Stimulated activated naive CD8-positive, alpha-beta T cell treated with anti-CD3 and anti-CD28 coated beads, Interleukin-15, Interleukin-2, amounts not matched to agents 100 ng/mL and 50 ng/mL, for 24 hours (primary cell): ENCODE data around the gene MUC4.
"Not testable (repeated sequence)": the region's sequence is repeated elsewhere in the genome, so short reads cannot be mapped to it uniquely, and the experiment has no call there.

Experiments used
- H3K27ac Mint-ChIP-seq: one replicate; pipeline ENCODE4 v1.8.0; 2021; ENCODE audit warnings: mild to moderate bottlenecking, mixed read lengths
- H3K27me3 Mint-ChIP-seq: one replicate; pipeline ENCODE4 v1.8.0; 2021; ENCODE audit warnings: mixed read lengths
- H3K36me3 Mint-ChIP-seq: one replicate; pipeline ENCODE4 v1.8.0; 2021; ENCODE audit warnings: low read depth, mixed read lengths
- H3K4me1 Mint-ChIP-seq: one replicate; pipeline ENCODE4 v1.8.0; 2021; ENCODE audit warnings: low read depth, mixed read lengths
- H3K4me3 Mint-ChIP-seq: one replicate; pipeline ENCODE4 v1.8.0; 2021; ENCODE audit warnings: mild to moderate bottlenecking, mixed read lengths
- H3K9me3 Mint-ChIP-seq: one replicate; pipeline ENCODE4 v1.8.0; 2021; ENCODE audit warnings: mixed read lengths

MUC4 gene

GRCh38 chr3:195809291-195809785 lies 2.4 kb downstream of the MUC4 start:
- Mint-ChIP-seq H3K27ac (no peak overlapping the region), H3K36me3 (no peaks in the 10 kb centered on the region), H3K4me1 (peaks cover 11% of the 10 kb centered on the region), H3K4me3 (no peak overlapping the region), H3K27me3 (peaks cover 11% of the 10 kb centered on the region), H3K9me3 (no peaks in the 10 kb centered on the region)

DNA sequence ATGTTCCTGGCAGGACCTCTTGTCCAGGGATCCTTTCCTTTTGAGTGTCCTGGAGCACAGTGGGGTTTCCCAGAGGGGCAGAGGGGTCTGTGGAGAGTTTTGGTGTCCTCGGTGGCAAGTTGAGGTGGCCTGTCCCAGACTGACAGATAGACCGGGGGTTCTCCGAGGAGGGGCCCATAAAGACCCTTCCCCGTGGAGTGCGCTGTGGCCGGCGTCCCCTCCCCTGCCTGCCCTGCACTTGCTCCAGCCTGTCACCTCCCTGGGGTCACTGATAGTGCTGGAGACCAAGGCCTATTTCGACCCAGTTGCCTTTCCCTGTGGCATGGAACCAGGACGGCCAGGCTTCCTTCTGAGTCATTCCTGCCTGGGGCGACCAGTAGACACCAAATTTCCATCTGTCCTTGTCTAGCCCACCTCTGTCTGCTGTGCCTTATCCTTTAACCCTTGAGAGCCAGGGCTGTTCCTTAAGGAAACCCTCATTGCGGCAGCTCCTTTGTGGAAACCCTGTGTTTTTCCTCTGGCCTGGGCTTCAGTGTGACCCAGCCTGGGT lies 2.9 kb downstream of the MUC4 start:
- Mint-ChIP-seq H3K9me3 (no peaks in the 10 kb centered on the region), H3K27me3 (peaks cover 11% of the 10 kb centered on the region), H3K27ac (no peak overlapping the region), H3K36me3 (no peaks in the 10 kb centered on the region), H3K4me1 (peaks cover 16% of the 10 kb centered on the region), H3K4me3 (no peak overlapping the region)

- no peaks in the 10 kb centered on the region for H3K9me3 Mint-ChIP-seq
- no peaks in the 10 kb centered on the region for H3K36me3 Mint-ChIP-seq
- H3K27ac Mint-ChIP-seq, result no peak overlapping the region
- H3K4me3 Mint-ChIP-seq, result no peak overlapping the region
- peaks cover 18% of the 10 kb centered on the region for H3K27me3 Mint-ChIP-seq
- H3K4me1 Mint-ChIP-seq, result peaks cover 28% of the 10 kb centered on the region
Observed at GRCh38 chr3:195807681-195808121, 4.0 kb downstream of the MUC4 start.

DNA sequence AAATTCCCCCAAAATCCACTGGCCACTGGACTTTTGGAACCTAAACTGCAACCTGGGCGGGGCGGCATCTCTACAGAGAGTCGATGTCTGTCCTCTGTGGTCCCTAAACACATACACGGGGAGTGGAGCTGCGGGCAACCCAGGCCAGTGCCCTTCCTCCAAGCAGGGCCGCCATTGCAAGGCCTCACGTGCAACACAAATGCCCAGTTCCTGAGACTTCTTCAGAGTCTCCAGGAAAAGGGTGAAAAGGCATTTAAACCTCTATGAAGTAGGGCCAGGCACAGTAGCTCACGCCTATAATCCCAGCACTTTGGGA lies 4.9 kb downstream of the MUC4 start:
- Mint-ChIP-seq H3K4me3 (no peak overlapping the region), H3K27ac (no peak overlapping the region), H3K27me3 (peaks cover 22% of the 10 kb centered on the region), H3K9me3 (no peaks in the 10 kb centered on the region), H3K4me1 (peaks cover 36% of the 10 kb centered on the region), H3K36me3 (no peaks in the 10 kb centered on the region)

GRCh38 chr3:195806211-195806915 lies 5.4 kb downstream of the MUC4 start:
- peaks cover 37% of the 10 kb centered on the region for H3K4me1 Mint-ChIP-seq
- H3K36me3 Mint-ChIP-seq, result no peaks in the 10 kb centered on the region
- H3K4me3 Mint-ChIP-seq, result no peak overlapping the region
- H3K9me3 Mint-ChIP-seq, result no peaks in the 10 kb centered on the region
- no peak overlapping the region for H3K27ac Mint-ChIP-seq
- peaks cover 25% of the 10 kb centered on the region for H3K27me3 Mint-ChIP-seq

DNA sequence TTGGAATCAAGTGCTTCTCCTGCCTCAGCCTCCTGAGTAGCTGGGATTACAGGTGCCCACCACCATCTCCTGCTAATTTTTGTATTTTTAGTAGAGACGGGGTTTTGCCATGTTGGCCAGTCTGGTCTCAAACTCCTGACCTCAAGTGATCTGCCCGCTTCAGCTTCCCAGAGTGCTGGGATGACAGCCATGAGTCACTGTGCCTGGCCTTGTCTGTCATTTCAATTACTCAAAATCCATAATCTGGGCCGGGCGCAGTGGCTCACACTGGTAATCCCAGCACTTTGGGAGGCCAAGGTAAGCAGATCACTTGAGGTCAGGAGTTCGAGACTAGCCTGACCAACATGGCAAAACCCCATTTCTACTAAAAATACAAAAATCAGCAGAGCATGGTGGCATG lies 6.1 kb downstream of the MUC4 start:
- H3K4me1 Mint-ChIP-seq, result peaks cover 37% of the 10 kb centered on the region
- peaks cover 26% of the 10 kb centered on the region for H3K27me3 Mint-ChIP-seq
- H3K4me3 Mint-ChIP-seq, H3K9me3 Mint-ChIP-seq, H3K36me3 Mint-ChIP-seq, H3K27ac Mint-ChIP-seq: not testable (repeated sequence)

DNA sequence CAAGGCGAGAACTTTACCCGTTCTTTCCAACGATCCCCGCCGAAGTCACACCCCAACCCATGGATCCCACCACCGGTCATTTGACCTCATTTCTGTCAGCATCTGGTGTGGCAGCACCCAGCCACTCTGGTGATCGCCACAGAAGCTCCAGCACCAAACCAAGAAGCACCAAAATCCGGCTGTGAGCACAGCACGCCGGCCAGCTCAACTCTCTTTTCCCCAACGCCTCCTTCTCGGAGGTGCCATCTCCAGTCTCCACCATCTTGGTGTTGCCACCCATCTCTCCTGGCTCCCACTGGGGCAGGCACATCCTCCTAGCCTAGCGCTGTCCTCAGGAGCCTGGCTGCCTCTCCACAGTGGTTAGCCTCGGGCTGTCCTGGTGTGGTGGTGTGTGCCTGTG lies 6.5 kb downstream of the MUC4 start:
- peaks cover 29% of the 10 kb centered on the region for H3K27me3 Mint-ChIP-seq
- H3K9me3 Mint-ChIP-seq, result no peaks in the 10 kb centered on the region
- no peak overlapping the region for H3K4me3 Mint-ChIP-seq

DNA sequence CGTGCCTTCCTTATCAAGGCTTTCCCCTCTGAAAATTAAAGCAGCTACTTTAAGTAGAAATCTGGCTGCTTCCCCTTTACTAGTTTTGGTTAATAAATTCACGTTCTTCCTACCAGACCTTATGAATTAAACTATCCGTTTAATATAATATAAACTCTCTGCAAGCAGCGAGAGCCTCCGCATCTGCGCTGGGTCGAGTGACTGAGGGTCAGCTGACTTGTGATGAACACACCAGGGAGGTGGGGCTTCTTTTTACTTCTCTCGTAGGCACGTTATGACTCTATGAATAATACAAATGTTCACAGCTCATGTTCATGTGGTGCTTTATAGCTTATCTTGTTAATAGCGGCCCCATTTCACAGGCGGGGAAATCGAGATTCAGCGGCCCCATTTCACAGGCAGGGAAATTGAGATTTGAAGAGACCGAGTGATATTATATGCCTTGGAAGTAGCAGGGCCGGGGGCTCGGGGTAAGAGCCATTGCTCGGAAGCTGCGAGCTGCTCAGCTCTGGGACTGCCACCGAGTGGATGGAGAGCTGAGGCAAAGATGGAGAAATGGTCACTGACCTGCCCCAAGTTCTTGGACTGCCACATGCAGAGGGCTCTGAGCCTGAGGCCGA lies 8.3 kb downstream of the MUC4 start:
- Mint-ChIP-seq H3K27me3 (peaks cover 29% of the 10 kb centered on the region), H3K4me3 (no peak overlapping the region), H3K27ac (no peak overlapping the region), H3K9me3 (no peaks in the 10 kb centered on the region), H3K4me1 (peaks cover 37% of the 10 kb centered on the region), H3K36me3 (no peaks in the 10 kb centered on the region)

More for the DNA sequence above, 6.5 kb downstream of the MUC4 start:
- Mint-ChIP-seq H3K27ac (peak overlapping the region; percentile 60), H3K36me3 (no peaks in the 10 kb centered on the region), H3K4me1 (peaks cover 37% of the 10 kb centered on the region)

GRCh38 chr3:195802795-195803194 lies 8.9 kb downstream of the MUC4 start:
- Mint-ChIP-seq H3K36me3 (no peaks in the 10 kb centered on the region), H3K4me3 (no peak overlapping the region), H3K27ac (no peak overlapping the region), H3K4me1 (peaks cover 37% of the 10 kb centered on the region), H3K9me3 (no peaks in the 10 kb centered on the region), H3K27me3 (peaks cover 29% of the 10 kb centered on the region)

DNA sequence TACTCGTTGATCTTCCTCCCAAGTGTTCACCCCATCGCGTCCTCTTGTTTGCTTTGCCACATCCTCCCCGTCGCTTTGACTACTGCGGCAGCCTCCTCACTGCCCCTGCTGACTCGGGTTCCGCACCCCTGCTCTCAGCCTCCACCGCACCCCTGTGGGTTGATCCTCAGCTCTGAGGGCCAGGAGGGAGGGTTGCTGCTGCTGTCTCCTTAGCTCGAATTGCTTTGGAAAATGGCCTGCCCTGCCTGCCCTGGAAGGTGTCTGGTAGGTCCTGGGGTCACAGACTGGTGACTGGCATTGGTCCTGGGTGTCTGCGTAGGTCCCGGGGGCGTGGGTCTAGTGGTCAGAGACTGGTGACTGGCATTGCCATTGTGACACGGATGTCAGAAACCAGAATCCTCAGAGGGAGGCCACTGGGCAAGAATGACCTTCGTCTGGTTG lies 9.4 kb downstream of the MUC4 start:
- no peak overlapping the region for H3K4me3 Mint-ChIP-seq
- peaks cover 37% of the 10 kb centered on the region for H3K4me1 Mint-ChIP-seq
- peak overlapping the region; percentile 24 for H3K27ac Mint-ChIP-seq

DNA sequence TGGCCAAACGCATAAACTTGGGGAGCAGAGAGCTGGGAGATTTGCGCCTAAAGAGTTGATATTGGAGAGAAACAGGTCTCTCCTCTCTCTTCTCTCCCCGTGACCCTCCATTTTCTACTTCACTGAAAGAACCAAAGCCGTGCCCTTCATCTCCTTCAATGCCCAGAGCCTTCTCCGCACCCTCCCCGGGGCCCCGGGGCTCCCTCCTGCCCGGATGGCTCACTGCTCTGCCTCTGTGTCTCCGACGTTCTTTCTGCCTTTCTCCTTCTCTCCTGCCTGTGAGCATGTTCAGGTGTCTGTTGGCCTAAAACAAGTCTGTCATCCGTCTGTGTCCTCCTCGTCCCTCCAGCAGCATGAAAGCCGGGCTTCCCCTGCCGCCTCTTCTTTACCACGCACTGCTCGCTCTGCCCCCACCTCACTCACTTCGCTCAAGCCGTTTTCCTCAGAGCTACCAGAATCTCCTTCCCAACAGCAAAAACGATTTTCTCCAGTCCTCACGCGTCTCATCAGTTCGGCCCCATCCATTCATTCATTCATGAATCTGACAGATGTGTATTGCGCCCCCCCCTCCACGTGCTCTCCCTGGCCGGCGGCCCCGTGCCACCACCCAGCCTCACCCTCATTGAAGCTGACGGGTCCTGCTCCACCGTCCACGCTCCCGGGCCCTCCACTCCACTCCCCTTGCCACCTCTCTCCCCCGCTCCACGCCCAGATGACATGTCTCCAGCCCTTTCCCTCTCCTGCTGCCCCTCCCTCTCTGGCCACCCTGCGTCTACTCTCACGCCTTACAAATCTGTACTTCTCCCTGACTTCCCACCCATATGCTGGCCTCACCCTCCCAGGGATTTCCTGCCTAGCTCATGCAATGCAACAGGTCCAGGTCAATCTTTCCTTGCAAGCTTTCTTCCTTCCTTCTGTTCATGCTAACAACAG lies 10.2 kb downstream of the MUC4 start:
- peak overlapping the region; percentile 24 for H3K27ac Mint-ChIP-seq
- H3K9me3 Mint-ChIP-seq, result no peaks in the 10 kb centered on the region
- H3K27me3 Mint-ChIP-seq, result peaks cover 27% of the 10 kb centered on the region
- H3K36me3 Mint-ChIP-seq, result no peaks in the 10 kb centered on the region
- peaks cover 37% of the 10 kb centered on the region for H3K4me1 Mint-ChIP-seq
- no peak overlapping the region for H3K4me3 Mint-ChIP-seq

More for the DNA sequence above, 9.4 kb downstream of the MUC4 start:
- Mint-ChIP-seq H3K36me3 (no peaks in the 10 kb centered on the region), H3K9me3 (no peaks in the 10 kb centered on the region), H3K27me3 (peaks cover 29% of the 10 kb centered on the region)

- Mint-ChIP-seq H3K9me3 (no peaks in the 10 kb centered on the region), H3K27me3 (peaks cover 27% of the 10 kb centered on the region), H3K27ac (no peak overlapping the region), H3K36me3 (no peaks in the 10 kb centered on the region), H3K4me1 (peaks cover 35% of the 10 kb centered on the region), H3K4me3 (no peak overlapping the region)
Observed at GRCh38 chr3:195800240-195800639, 11.5 kb downstream of the MUC4 start.

GRCh38 chr3:195796795-195797194 lies 14.9 kb downstream of the MUC4 start:
- no peak overlapping the region for H3K4me3 Mint-ChIP-seq
- peaks cover 3% of the 10 kb centered on the region for H3K9me3 Mint-ChIP-seq
- H3K4me1 Mint-ChIP-seq, result peaks cover under 1% of the 10 kb centered on the region
- H3K27me3 Mint-ChIP-seq, result peaks cover 17% of the 10 kb centered on the region
- no peaks in the 10 kb centered on the region for H3K36me3 Mint-ChIP-seq
- no peak overlapping the region for H3K27ac Mint-ChIP-seq

DNA sequence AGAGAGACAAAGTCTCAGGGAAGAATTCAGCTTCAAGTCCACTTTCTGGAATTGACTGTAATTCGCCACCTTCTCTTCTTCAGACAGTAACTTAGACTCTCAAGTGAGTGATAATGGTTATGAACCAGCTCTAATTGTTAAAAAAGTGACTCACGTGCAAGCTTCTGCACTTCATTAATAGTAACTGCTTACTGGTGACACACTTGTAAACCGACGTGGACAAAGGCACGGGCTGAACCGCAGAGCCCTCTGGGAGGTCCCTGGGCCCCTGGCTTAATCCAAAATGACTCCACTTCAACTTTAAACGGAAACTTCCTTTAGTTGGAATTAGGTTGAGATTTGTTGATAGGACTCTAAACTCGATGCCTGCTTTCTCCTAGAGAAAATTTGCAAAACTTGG lies 17.0 kb downstream of the MUC4 start:
- Mint-ChIP-seq H3K9me3 (peaks cover 3% of the 10 kb centered on the region), H3K27me3 (peaks cover 10% of the 10 kb centered on the region), H3K36me3 (no peaks in the 10 kb centered on the region), H3K27ac (no peak overlapping the region), H3K4me1 (peaks cover 13% of the 10 kb centered on the region), H3K4me3 (no peak overlapping the region)

DNA sequence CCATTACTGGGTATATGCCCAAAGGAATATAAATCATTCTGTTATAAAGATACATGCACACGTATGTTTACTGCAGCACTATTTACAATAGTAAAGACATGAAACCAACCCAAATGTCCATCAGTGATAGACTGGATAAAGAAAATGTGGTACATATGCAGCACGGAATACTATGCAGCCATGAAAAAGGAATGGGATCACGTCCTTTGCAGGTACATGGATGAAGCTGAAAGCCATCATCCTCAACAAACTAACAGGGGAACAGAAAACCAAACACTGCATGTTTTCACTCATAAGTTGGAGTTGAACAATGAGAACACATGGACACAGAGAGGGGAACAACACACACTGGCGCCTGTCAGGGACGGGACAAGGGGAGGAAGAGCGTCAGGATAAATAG lies 19.1 kb downstream of the MUC4 start:
- H3K4me3 Mint-ChIP-seq, H3K9me3 Mint-ChIP-seq, H3K27ac Mint-ChIP-seq, H3K36me3 Mint-ChIP-seq: not testable (repeated sequence)
- Mint-ChIP-seq H3K27me3 (peaks cover 10% of the 10 kb centered on the region), H3K4me1 (peaks cover 27% of the 10 kb centered on the region)
